Measurements from ENCODE around the gene TARS3.

TARS3 gene

DNA sequence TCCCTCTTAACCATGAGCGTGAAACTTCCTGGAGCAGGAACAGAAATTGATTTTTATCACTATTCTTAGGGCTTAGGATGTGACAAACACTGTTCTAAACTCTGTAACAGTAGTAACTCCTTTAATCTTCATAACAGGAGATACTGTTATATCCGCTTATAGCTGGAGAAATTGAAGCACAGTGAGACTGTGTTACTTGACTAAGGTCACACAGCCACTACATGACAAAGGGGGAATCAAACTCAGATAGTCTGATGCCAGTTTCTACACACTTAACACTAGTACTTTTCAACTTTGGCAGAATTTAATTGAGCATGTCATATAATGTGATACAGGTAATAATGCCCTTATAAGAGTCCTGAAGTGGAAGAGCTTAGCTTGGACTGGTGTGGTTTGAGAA lies 800 bp upstream of the TARS3 start:
- H3K79me2 ChIP-seq, result no peaks in the 10 kb centered on the region
- no peaks in the 10 kb centered on the region for H3K36me3 ChIP-seq (ENCODE audit: control insufficient read depth, insufficient read depth, low read length)
- H2AFZ ChIP-seq, result peak overlapping the region; percentile 71
- no peaks in the 10 kb centered on the region for H3K27me3 ChIP-seq (ENCODE audit: control insufficient read depth, insufficient read depth, low read length)
- H3K9me3 ChIP-seq (ENCODE audit: control insufficient read depth, low read length), result no peaks in the 10 kb centered on the region
- TF ChIP-seq, protein P1, sequence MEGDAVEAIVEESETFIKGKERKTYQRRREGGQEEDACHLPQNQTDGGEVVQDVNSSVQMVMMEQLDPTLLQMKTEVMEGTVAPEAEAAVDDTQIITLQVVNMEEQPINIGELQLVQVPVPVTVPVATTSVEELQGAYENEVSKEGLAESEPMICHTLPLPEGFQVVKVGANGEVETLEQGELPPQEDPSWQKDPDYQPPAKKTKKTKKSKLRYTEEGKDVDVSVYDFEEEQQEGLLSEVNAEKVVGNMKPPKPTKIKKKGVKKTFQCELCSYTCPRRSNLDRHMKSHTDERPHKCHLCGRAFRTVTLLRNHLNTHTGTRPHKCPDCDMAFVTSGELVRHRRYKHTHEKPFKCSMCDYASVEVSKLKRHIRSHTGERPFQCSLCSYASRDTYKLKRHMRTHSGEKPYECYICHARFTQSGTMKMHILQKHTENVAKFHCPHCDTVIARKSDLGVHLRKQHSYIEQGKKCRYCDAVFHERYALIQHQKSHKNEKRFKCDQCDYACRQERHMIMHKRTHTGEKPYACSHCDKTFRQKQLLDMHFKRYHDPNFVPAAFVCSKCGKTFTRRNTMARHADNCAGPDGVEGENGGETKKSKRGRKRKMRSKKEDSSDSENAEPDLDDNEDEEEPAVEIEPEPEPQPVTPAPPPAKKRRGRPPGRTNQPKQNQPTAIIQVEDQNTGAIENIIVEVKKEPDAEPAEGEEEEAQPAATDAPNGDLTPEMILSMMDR (IDR thresholded peaks at IDR 0.05), result no peak
- H3K4me3 ChIP-seq (ENCODE audit: low read depth, low read length), result no peak overlapping the region
- no peaks in the 10 kb centered on the region for H3K4me1 ChIP-seq
- H3K27ac ChIP-seq, result peak overlapping the region; percentile 63
- H3K4me2 ChIP-seq (ENCODE audit: low read length), result no peak overlapping the region
- no peak overlapping the region for H3K9ac ChIP-seq

- Histone ChIP-seq H3K4me2 (ENCODE audit: low read length) (peak overlapping the region; percentile 51), H3K4me3 (ENCODE audit: low read depth, low read length) (peak overlapping the region; percentile 1), H3K27me3 (ENCODE audit: control insufficient read depth, insufficient read depth, low read length) (no peaks in the 10 kb centered on the region), H3K9ac (no peak overlapping the region), H3K9me3 (ENCODE audit: control insufficient read depth, low read length) (no peaks in the 10 kb centered on the region), H3K27ac (peak overlapping the region; percentile 63), H3K79me2 (no peaks in the 10 kb centered on the region), H2AFZ (peak overlapping the region; percentile 71), H3K4me1 (no peaks in the 10 kb centered on the region), H3K36me3 (ENCODE audit: control insufficient read depth, insufficient read depth, low read length) (no peaks in the 10 kb centered on the region)
- TF ChIP-seq, protein P1 (IDR thresholded peaks at IDR 0.05), result no peak
Measured at GRCh38 chr15:101724675-101725005, 367 bp upstream of the TARS3 start.

GRCh38 chr15:101723171-101723873 lies 951 bp downstream of the TARS3 start:
- H2AFZ ChIP-seq, result peak overlapping the region; percentile 88
- H3K4me1 ChIP-seq, result no peaks in the 10 kb centered on the region
- no peak overlapping the region for H3K9ac ChIP-seq
- H3K36me3 ChIP-seq (ENCODE audit: control insufficient read depth, insufficient read depth, low read length), result no peaks in the 10 kb centered on the region
- H3K9me3 ChIP-seq (ENCODE audit: control insufficient read depth, low read length), result no peaks in the 10 kb centered on the region
- TF ChIP-seq, protein P1 (IDR thresholded peaks at IDR 0.05), result no peak
- H3K4me3 ChIP-seq (ENCODE audit: low read depth, low read length), result peak overlapping the region; percentile 58
- no peaks in the 10 kb centered on the region for H3K27me3 ChIP-seq (ENCODE audit: control insufficient read depth, insufficient read depth, low read length)
- peak overlapping the region; percentile 77 for H3K4me2 ChIP-seq (ENCODE audit: low read length)
- no peaks in the 10 kb centered on the region for H3K79me2 ChIP-seq
- peak overlapping the region; percentile 88 for H3K27ac ChIP-seq

- no peak overlapping the region for H3K9ac ChIP-seq
- no peaks in the 10 kb centered on the region for H3K36me3 ChIP-seq (ENCODE audit: control insufficient read depth, insufficient read depth, low read length)
Measured at GRCh38 chr15:101718896-101719295, 5.4 kb downstream of the TARS3 start.

More at GRCh38 chr15:101718896-101719295, 5.4 kb downstream of the TARS3 start:
- no peaks in the 10 kb centered on the region for H3K79me2 ChIP-seq
- H3K4me1 ChIP-seq, result no peaks in the 10 kb centered on the region
- TF ChIP-seq, protein P1 (IDR thresholded peaks at IDR 0.05), result no peak
- no peak overlapping the region for H2AFZ ChIP-seq
- H3K4me3 ChIP-seq (ENCODE audit: low read depth, low read length), result no peak overlapping the region
- no peaks in the 10 kb centered on the region for H3K27me3 ChIP-seq (ENCODE audit: control insufficient read depth, insufficient read depth, low read length)
- no peaks in the 10 kb centered on the region for H3K9me3 ChIP-seq (ENCODE audit: control insufficient read depth, low read length)
- no peak overlapping the region for H3K4me2 ChIP-seq (ENCODE audit: low read length)
- H3K27ac ChIP-seq, result no peak overlapping the region

All from parathyroid adenoma (tissue), 2 donors.